ENCODE measurements around the gene TMEM178A. TPM values are rescaled to one million over a fixed set of nuclear protein-coding genes. Genes with fewer than 3 reads are reported as not detected.
"Not testable (repeated sequence)": the region's sequence is repeated elsewhere in the genome, so short reads cannot be mapped to it uniquely, and the experiment has no call there.

TMEM178A gene
- polyA plus RNA-seq, 5 donors: 8.8 to 11.3 (median 10.3) TPM

GRCh38 chr2:39712953-39713352 is 47.2 kb downstream of the TMEM178A start:
- no peak for DNase-seq

GRCh38 chr2:39715095-39715494 is 49.4 kb downstream of the TMEM178A start:
- no peak for DNase-seq

DNA sequence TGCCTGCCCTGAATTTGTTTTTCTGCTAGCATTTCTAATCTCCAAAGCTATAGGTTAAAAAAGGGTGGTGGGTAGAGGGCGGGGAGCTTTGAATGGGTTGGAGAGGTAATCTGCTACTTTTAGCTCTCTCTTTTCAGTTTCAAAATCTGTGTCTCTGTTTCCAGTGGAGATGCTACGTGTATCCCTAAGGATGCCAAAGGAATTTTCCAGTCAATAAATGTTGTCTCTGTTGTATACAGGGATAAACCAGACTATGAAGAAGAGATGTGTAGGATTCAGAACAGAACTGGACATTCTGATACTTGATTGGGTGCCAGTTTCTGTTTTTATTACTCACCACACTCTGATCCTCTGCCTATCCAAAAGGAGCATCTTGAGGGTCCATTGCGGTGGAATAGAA is 50.1 kb downstream of the TMEM178A start:
- DNase-seq: no peak

GRCh38 chr2:39717067-39717466 is 51.4 kb downstream of the TMEM178A start:
- no peak for DNase-seq

DNA sequence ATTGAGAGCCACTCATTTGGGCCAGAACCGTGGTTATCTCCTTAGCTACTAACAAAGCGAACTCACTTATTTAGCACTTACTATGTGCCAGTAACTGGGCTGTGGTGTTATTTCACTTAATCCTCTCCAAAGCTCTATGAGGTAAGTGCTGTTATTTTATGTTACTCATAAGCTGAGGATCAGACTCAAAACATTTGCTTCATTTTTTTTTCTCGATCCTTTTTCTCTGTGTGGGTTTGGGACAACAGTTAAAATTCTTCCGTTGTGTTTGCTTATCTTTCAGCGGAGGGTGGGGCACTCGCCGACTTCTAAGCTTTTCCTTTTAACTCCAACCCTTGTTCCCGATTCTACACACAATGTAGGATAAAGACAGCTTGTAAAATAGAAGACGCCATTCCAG is 52.8 kb downstream of the TMEM178A start:
- no peak for DNase-seq

DNA sequence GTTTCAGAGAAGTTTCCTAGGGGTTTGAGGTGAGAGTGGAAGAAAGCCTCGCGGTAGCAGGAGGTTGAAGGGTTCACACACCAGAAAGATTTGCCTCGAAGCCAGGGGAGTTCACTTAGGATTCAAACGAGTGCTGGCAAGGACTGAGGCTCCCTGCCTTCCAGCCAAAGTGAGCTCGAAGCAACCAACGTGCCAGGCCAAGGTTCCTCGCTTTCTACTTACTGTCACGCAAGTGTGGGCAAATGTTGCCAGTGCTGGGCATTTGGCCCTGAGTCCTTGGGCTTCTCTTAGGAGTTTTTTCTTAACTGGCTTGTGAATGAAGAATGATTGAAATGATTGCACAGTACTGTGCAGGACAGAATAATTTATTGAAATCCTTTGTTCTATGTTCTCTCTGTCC is 53.6 kb downstream of the TMEM178A start:
- no peak for DNase-seq

DNA sequence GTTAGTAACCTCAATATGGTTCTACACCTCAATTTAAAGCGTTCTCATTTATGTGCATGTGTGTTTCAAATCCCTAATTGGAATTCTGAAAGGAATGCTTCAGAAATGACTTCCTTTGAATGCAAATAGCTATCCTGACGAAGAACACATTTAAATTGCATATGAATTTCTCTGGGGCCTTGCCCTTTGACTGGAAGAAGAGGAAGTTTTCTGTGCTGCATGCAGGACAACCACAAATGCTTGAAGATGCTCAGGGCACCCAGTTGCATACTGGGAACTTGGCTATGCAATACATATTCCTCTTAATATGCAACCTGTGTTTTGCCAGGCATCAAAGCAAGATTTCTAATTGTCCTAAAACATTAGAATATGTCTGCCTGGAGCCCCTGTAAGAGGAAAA is 55.3 kb downstream of the TMEM178A start:
- DNase-seq: no peak

GRCh38 chr2:39723497-39723896 is 57.8 kb downstream of the TMEM178A start:
- no peak for DNase-seq

DNA sequence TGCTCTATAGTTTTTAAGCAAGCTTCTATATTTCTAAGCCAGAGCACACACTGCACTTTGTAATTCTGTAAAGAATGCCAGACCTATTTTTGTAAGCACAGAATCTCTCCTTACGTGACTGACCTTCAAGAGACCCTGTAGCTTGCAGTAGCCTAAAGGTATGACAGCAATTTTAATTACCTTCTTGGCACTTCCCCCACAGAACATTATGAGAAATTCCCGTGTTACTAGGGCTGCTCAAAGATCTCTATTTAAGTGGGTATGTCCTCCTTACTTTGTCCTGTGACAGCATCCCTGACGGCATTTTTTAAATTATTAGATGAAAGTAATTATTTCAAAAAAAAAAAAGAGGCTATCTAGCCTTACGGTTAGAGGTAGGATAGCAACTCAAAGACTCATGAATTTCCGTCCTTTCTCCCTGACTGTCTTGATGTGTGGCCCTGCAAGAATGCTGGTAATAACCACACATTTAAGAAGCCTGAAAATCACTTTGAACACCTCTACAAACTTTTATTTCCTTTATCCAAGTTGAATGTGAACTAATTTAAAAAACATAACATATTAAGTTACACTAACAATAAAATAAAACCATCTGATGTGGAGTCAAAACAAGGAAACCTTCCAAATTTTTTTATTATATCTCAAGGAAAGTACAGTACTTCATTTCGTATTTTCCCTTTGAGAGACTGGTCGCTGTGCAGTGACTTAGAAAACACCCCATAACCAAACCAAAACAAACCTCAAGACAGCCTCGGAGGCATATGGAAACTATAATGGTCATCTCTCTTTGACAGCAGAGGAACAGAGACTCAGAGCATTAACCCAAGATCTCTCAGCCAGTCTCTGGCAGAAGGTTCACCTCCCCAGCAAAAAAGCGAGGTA is 58.5 kb downstream of the TMEM178A start:
- no peak for DNase-seq

DNA sequence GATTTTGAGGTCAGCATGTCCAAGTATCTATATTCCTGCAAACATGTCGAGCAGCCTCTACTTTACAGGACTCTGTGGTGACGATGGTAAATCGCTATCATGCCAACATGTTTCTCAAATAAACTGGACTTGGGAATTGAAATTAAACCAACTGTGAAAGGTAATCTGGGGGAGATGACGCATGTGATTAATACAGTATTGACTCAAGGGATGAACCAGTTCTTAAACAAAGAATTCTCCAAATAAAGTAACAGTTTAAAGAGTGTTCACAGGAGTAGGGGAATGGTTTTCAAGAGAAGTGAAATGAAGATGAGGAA is 59.1 kb downstream of the TMEM178A start:
- no peak for DNase-seq

- DNase-seq: no peak
Observed at GRCh38 chr2:39725401-39725800, 59.7 kb downstream of the TMEM178A start.

DNA sequence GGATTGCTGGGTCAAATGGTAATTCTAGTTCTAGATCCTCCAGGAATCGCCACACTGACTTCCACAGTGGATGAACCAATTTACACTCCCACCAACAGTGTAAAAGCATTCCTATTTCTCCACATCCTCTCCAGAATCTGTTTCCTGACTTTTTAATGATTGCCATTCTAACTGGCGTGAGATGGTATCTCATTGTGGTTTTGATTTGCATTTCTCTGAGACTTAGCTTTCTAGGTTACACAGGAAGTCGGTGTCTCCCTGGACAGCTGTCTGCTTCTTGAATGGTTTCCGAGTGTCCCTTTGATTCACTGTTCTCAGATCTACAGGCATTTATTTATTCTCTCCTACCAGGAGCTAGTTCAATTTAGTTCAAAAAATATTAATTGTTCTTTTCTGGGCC is 62.4 kb downstream of the TMEM178A start:
- DNase-seq: not testable (repeated sequence)

DNA sequence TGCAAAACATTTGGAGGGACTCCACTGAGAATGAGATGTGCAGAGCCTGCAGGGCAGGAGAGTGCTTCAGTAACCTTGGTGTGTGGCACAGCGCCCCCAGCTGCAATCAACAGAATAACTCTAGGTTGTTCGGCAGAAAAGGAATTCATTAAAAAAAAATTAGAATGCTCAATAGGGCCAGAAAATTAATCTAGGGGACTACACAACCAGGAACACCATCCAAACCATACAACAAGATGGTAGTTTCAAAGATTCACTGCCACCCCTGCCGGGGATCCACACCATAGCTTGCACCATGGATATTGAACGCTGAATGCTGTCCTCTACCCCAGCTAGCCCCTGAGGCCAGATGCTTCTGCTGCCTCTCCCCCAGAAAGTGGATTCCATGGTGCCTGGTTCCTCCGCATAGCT is 63.2 kb downstream of the TMEM178A start:
- no peak for DNase-seq

GRCh38 chr2:39730276-39730675 is 64.6 kb downstream of the TMEM178A start:
- no peak for DNase-seq

DNA sequence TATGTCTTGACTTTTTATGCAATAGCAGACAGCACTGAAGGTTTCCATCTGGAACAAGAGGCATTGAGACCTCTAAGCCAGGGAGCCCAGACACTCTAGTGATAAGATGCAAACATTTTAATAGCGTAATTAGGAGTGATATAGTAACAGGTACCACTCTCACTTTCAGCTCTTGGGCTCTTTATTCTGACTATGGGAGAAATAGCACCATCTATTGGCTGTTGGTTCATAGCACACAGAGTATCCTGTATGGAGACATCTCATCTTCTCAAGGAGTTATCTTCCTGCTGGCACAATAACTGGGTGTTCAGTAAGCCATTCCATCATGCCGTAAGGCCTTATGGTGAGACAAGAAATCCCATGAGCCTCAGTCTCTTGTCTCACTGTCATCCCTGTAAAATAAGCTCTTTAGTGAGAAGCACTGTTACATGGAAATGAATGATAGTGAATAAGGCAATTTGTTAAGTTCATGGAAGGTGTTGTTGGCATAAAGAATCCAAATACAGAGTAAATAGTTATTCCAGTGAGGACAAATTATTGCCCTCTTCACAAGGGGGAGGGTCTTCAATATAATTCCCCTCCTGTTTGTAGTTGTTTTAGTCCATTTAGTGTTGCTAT is 65.1 kb downstream of the TMEM178A start:
- no peak for DNase-seq

- no peak for DNase-seq
Observed at GRCh38 chr2:39731546-39731945, 65.8 kb downstream of the TMEM178A start.

DNA sequence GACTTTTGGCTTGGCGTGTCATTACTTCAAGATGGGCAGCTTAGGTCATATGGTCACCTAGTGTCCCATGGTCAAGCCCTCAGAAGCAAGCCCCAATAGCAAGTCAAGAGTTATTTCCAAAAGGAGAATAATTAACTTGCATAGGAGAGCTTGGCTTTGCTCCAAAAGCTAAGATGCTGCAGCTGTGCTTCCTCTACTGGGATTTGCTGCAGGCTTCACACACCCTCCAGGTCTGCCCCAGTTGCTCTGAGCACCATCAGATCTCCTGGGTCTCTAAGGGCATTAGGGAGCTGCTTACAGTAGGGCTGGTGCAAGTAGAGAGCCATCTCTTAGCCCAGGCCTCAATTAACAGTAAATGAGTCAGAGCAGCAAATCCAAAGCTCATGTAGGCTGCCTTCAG is 66.8 kb downstream of the TMEM178A start:
- peak; percentile 23 to 24 for DNase-seq

GRCh38 chr2:39733070-39733674 is 67.5 kb downstream of the TMEM178A start:
- DNase-seq: no peak

DNA sequence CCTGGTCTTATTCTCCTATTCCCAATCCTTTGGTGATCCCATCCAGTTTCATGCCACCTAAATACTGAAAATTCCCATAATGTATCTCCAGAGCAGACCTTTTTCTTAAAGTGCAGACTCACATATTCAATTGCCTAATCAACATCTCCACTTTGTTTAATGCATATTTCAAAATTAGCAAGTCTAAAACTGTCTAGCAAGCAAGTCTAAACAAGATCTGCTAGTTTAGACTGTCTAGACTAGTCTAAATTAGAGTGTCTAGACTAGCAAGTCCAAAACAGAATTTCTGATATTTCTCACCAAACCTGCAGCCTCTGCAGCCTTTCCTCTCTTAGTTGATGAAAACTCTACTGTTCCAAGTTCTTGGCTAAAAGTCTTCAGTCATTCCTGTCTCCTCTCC is 68.7 kb downstream of the TMEM178A start:
- DNase-seq: no peak

- DNase-seq: no peak
Observed at GRCh38 chr2:39735648-39736047, 69.9 kb downstream of the TMEM178A start.

DNA sequence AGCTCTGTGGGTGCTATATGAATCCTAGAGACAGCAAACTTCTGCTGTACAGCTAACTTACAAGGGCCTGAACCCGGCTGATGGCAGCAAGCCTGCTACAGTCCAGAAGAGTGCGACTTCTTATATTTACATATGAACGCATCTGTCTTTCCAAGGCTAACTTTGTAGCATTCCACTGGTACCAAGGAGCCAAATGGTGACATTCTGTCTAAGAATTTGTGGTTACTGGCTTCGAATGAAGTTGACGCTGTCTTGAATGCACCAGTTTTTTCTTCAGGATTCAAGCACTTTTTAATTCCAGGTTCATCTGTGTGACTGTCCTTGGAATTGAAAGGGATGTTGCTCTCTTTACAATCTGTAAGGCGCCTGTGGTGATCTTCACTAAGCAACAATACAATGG is 70.9 kb downstream of the TMEM178A start:
- peak; percentile 8 to 14 for DNase-seq

GRCh38 chr2:39737661-39738060 is 71.9 kb downstream of the TMEM178A start:
- DNase-seq: no peak

GRCh38 chr2:39738936-39739335 is 73.2 kb downstream of the TMEM178A start:
- DNase-seq: no peak
